GM19099 (cell line): ENCODE data around the gene MYH7.

ENCODE experiments used
- POLR2A ChIP-seq: IDR thresholded peaks from 3 replicates; pipeline ENCODE4 v1.6.1; 2011; ENCODE audit warnings: low read depth; ENCODE audit not compliant: insufficient read length; ENCODE audit errors: extremely low read depth

Gene MYH7

DNA sequence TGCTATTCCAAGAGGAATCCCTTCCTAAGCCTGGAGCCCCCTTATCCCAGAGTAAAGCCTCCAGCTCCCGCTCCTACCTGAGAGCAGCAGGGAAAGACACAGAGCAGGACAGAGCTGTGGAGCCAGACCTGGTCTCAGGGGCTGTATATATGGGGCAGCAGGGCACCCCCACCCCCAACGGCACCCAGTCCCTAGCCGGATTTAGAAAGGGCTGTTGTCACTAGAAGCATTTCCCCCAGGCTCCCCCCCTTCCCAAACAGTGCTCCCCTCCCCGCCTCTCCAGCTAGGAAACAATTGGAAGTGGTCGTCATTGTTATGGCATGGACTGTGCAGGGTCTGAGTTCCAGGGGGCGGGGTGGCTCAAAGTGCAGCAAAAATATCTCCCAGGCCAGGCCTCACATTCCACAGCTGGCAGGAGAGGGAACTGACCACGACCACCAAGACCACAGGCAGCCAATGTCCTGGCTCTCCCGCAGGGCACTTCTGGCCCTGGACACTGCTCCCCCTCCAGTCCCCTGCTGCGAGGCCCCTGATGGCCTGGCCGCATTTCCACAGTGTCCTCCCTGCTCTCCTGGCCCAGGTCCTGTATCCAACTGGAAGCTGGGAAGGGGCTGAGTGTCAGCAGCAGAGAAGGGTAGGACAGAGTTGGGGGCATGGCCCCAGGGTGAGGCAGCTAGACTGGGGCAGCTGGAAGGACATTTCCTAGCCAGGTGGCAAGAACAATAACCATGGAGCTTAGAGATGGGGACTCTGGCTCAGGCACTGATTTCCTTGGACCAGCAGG, at the start of gene MYH7:
MYH7 (minus strand) TSS at position 118 of the 784 bp plus-strand sequence. CDS start 1,928 bp downstream, outside the sequence.
- TF ChIP-seq POLR2A, result no peak

- no peak for TF ChIP-seq POLR2A
Measured at GRCh38 chr14:23483236-23483854, 47.9 kb upstream of the MYH7 start.

GRCh38 chr14:23482823-23483148, 47.3 kb upstream of the MYH7 start:
- TF ChIP-seq POLR2A, result no peak

GRCh38 chr14:23481979-23482822, 46.7 kb upstream of the MYH7 start:
- no peak for TF ChIP-seq POLR2A

- TF ChIP-seq POLR2A, result no peak
Measured at GRCh38 chr14:23481362-23481970, 46.0 kb upstream of the MYH7 start.

GRCh38 chr14:23478109-23478759, 42.8 kb upstream of the MYH7 start:
- no peak for TF ChIP-seq POLR2A

DNA sequence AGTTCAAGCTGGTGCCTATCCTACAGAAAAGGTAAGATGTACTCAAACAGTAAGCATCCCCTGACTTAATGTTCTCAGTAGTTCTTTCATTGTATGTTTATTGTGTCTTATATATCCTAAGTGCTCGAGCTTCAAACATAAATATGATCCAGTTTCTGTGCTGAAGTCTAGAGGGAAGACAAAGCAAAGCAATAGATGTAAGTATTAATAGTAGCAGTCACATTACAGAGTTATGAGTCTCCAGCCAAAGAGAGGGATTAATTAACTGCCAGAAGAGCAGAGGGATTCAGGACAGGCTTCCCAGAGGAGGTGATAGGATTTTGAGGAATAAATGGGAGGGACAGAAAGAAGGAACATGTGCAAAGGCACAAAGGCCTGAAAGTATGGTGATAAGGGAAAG, 35.5 kb upstream of the MYH7 start:
- TF ChIP-seq POLR2A, result no peak

DNA sequence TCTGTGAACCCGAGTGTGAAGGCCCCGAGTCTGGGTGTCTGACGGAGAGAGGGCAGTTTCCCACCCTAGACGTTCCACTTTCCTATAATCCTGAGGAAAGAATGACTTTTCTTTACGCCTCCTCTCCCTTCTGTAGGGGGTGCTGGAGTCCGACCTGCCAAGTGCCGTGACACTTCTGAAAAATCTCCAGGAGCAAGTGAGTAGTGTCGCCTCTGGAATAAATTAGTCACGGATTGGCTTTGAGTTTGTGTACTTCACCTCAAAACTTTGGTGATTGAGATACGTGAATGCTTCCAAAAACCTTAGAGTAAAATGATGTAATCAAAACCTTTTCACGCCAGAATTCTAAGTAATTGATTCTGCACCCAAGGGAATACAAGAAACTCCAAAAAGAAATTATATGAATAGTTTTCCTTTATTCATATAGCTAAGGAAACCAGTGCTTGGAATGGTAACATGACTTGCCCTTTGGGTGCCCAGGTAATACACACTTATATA, 34.5 kb upstream of the MYH7 start:
- no peak for TF ChIP-seq POLR2A

DNA sequence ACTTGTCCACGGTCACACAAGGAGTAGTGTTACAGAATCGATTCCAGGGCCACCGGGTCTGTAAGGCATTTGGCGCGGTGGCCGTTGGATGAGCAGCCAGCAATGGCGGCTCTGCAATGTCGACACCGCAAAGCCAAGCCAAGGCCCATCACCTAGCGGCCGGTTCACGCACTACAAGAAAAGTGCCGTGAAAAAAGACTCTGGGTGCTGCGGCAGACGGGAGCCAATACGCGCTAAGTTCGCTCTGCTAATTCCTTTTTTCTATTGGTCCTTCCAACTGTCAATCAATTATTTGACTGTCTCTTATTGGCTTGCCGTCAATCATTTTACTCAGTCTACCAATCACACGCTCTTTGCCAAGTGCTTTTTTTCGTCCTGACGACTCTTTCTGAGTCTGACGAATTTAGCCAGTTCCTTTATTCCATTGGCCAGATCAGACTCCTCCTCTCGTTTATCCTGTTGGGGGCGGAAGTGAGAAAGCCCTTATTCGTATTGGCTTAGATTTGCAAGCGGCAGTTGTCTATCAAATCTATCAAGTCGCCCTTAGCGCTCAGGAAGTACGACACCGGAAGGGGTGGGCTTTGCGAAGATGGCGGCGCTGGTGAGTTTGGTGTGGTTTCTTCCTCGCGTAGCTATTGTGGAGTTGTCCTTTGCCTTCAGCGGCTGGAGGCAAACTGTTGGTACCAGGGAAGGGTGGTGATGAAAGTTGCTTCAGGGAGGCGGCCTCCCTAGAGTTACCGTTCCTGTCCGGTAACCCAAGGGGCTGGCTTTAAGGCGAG, 33.9 kb upstream of the MYH7 start, which contains the start of gene NGDN:
NGDN (plus strand) TSS at position 577 of the 779 bp plus-strand sequence; CDS start at position 590, 13 bp downstream.
- TF ChIP-seq POLR2A, result peak; percentile 72

GRCh38 chr14:23468704-23469126, 33.3 kb upstream of the MYH7 start:
- no peak for TF ChIP-seq POLR2A

DNA sequence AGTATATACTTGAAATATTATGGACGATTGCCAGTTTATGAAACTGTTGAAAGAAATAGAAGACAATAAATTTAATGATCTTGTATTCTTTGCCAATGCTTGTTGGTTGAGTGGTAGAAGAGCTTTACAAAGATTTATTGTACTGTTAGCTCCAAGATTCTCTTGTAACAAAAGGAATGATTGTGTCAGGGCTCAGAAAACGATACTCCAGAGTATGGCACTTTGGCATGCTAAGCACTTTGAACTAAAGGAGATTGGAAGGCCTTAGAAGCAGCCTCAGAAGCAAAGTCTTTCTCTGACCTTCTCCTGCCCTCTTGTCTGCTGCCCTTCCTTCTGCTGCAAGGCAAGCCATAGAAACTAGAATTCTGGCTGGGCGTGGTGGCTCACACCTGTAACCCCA, 29.8 kb upstream of the MYH7 start:
- no peak for TF ChIP-seq POLR2A

DNA sequence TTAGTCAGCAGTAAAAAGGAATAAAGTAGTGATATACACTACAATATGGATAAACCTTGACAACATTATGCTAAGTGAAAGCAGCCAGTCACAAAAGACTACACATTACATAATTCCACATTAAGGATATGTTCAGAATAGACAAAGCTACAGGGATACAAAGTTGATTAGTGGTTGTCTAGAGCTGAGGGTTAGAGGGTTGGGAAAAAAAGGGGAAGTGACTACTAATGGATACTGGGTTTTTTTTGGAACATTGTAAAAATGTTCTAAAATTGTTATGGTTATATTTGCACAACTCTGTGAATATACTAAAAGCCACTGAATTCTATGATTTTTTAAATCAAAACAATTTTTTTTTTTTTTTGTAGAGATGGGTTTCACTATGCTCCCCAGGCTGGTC, 29.2 kb upstream of the MYH7 start:
- TF ChIP-seq POLR2A, result no peak

DNA sequence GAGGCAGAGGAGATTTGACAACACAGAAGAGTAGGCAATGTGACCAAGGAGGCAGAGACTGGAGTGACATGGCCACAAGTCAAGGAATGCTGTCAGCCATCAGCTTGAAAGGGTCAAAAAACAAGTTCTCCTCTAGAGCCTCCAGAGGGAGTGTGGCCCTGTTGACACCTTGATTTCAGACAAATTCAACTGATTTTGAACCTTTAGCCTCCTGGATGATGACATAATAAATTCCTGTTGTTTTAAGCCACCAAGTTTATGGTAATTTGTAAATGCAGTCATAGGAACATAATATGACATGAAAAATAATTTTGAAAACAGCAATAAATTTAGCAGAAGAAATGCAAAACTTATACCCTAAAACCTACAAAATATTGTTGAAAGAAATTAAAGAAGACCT, 25.5 kb upstream of the MYH7 start:
- TF ChIP-seq POLR2A, result no peak

GRCh38 chr14:23457587-23458445, 22.4 kb upstream of the MYH7 start:
- no peak for TF ChIP-seq POLR2A
